EH (cell line): ENCODE results near the gene SAP30.

Experiments used
- DNase-seq: peaks from one replicate; pipeline ENCODE4 v3.0.0-alpha.2; 2015; ENCODE audit warnings: low read depth

Gene SAP30

DNA sequence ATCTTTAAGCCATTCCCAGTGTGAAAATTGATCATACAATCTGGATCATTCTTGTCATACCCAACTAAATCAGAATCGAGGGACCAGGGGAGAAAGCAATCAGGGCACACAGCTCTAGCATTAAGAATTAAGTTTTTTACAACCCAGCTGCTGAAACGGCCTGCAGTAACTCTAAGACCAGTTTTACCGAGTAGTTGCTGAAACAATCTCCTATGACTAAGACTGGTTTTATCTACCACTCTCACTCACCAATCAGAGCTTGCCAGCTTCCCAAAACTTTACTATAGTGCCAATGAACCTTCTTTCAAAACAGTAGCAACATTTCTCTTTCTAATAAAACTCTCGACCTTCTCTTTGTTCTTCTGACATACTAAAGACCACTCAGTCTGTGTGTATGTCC lies 2.8 kb upstream of the SAP30 start:
- DNase-seq, result peak; percentile 35

DNA sequence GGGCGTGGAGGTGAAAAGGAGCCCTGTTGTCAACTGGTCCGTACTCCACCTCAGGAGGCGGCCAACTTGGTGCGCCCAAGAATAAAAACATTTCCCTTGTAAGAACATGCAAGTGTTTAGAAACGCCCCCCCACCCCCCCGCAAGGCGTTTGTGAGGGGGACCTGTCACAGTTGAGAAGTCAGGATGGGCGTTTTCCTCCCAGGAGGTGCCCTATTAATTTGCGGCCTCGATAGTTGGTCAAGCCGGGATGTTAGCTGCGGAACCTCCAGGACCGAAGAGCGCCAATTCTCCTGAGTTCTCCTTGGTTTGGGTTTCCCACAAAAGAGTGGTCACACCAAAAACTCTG lies 651 bp upstream of the SAP30 start:
- no peak for DNase-seq

DNA sequence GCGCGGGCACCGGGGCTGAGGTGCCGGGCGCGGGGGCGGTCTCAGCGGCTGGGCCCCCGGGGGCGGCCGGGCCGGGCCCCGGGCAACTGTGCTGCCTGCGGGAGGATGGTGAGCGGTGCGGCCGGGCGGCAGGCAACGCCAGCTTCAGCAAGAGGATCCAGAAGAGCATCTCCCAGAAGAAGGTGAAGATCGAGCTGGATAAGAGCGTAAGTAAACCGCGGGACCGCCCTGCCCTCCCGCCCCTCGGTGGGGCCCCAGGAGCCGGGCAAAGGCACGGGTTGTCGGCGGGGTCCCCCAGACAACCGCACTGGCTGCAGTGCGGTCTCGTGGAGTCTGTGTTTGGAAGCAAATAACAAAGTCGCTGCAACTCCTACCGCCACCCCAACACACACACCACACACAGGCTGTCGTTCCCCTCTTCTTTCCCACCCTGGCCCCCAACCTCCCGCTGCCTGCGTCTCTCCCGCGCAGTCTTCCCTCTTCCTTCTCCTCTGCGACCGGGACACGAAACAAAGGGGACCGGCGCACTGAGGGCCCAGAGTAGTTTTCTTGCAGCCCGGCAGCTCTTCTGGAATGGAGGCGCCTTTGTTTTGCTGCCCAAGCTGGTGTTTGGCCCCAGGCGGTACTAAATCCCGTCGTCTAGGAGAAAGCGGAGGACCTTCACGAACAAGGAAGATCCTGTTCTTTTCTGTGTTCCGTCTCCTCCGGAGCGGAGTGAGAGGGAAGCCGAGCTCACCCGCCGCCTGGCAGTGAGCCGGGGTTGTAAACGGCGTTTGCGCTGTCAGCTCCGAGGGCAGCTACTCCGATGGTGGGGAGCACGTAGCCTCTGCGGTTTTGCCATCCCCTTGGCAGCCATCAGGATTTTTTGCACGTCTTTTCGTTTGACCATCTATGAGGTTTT lies 788 bp downstream of the SAP30 start:
- DNase-seq, result peak; percentile 81

DNA sequence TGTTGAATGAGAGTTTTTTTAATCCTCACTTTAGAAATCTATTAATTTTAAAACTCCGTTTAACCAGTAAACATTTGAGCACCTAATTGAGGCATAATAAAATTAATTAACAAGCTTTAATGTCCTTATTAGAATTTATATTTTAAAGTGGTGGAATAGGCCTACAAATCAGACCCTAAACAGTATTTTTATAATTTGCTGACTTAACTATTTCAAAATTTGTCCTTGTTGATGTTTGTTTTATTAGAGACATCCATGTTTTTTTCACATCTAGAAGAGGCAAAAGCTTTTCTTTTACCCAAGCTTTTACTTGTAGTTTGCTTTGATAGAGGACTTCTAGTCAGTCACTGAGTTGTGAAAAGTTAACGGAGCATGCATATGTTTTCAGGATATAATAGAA lies 3.8 kb downstream of the SAP30 start:
- DNase-seq, result no peak

DNA sequence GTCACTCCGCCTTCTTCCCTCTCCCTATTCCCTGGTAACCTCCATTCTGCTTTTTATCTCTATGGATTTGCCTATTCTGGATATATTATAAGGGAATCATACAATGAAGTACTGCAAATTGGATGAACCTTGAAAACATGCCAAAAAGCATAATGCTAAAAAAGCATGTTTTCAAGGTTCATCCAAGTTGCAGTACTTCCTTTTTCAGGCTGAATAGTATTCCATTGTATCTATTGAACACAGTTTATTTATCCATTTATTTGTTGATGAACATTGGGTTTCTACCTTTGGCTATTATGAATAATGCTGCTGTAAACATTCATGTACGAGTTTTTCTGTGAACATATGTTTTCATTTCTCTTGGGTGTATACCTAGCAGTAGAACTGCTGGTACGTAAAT lies 9.2 kb downstream of the SAP30 start:
- no peak for DNase-seq

DNA sequence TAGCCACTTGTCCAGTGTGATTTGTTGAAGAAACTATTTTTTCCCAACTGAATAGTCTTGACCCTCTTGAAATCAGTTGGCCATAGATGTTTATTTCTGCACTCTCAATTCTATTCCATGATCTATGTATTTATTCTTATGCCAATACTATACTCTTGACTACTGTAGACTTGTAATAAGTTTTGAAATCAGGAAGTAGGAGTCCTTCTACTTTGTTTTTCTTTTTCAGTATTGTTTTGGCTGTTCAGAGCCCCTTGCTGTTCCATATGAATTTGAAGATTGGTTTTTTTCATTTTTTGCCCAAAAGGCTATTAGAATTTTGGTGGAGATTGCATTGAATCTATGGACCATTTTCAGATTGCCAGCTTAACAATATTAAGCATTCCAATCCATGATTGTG lies 10.2 kb downstream of the SAP30 start:
- DNase-seq, result no peak

DNA sequence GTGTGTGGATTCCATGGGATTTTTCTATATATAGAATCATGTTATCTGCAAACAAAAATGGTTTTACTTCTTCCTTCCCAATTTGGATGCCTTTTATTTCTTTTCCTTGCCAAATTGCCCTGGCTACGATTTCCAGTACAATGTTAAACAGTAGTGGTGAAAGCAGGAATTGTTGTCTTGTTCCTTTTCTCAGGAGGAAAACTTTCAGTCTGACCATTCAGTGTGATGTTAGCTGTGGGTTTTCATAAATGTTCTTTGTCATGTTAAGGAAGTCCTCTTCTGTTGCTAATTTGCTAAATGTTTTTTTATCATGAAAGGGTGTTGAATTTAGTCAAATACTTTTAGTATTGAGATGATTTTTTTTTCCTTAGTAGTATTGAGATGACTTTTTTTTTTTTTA lies 10.9 kb downstream of the SAP30 start:
- no peak for DNase-seq

DNA sequence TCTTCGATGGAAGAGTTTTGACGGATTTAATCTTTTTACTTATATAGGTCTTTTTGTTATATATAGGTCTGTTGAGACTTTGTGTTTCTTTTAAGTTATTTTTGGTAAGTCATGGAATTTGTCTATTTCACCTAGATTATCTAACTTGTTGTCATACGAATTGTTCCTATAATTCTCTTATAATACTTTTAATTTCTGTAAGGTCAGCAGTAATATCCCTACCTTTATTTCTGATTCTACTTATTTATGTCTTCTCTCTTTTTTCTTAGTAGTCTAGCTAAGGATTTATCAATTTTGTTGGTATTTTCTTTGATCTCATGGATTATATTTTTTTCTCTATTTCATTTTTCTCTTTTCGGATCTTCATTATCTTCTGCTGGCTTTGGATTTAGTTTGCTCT lies 11.6 kb downstream of the SAP30 start:
- DNase-seq, result no peak

DNA sequence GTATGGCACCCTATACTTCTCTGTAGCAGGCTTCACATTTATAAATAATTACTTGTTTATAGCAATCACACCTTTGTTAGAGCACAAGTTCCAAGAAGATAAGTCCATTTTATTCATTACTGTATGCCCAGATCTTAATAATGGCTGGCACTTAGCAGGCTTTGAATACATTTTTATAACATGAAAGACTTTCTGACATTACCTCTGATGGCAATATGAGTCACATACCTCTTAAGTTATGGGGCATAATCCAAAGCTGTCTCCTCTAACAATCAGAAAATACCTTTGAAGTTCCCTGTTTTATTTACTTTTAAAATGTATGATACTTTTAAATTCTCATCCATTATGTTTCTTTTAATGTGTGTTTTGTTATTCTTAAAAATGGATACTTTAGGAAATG lies 16.0 kb downstream of the SAP30 start:
- DNase-seq, result no peak

DNA sequence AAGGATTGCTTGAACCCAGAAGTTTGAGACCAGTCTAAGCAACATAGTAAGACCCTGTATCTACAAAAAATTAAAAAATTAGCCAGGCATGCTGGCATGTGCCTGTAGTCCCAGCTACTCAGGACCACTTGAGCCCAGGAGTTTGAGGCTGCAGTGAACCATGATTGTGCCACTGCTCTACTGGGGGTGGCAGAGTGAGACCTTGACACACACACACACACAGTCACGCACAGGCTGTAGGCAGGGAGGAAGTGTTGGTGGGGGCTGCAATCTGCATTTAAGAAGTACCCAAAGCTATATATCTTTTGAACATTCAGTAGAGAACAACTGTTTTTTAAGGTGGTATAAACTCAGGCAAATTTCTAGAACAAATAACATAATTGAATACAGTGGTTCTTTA lies 20.9 kb downstream of the SAP30 start:
- no peak for DNase-seq

DNA sequence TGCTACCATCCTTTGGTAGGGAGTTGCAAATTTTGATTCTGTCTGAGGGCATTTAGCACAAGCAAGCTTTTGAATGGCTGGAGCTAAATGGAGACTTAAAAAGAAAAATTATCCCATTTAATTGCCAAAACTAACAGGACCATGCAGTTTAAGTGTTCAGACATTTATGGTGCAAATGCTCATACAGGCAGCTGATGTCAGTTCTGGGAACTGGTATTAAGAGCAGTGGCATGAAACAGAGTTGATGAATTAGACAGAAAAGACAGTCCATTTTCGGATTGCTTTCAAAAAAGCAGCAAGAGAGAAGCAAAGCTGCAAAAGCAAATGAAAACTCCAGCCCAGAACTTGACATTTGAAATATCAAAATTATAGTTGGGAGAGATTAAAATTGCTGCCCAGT lies 26.9 kb downstream of the SAP30 start:
- no peak for DNase-seq

DNA sequence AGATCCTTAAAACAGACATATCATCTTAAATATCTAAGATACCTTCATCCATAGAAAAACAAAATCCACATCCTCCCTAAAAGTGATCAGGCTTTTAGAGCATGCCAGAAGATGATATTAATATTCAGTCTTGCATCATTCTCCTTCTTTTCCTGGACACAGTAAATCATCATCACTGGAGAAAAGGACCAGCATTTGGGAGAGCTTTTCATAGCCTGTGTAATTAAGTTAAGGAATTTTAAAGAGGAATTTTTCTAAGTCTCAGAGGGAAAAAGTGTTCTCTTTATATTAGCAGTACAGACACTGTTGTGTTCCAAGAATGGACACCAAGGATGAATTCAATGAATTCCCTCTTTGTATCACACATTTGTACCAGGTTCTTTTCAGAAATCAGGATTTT lies 27.5 kb downstream of the SAP30 start:
- DNase-seq, result peak; percentile 45

DNA sequence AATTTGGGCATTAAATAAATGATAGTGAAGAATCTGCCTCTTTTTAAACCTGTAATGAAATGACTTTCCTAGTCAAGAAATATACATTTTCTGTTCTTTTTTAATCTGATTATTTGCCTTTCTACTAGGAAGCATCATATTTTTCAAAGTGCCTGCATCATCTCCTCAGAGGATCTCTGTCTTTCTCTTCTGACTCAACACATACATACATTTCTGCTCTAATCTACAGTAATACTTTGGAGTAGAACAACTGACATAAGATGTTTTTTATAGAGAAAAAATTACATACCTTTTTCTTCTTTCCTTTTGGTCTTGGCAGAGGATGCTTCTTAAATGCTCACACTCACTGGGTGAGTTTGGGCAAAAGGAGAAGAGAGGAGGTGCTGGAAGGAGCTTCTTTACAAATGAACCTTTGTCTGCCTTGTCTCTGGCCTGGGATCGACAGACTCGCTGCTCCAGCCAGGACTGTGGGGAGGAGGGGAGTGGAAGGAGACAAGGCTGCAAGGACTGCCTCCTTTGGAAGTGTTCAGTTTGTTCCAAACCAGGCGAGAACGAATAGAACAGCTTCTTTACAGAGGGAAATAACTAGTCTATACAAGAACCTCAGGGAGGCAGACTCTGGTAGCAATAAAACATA lies 28.1 kb downstream of the SAP30 start, which contains the start of gene SCRG1:
Gene SCRG1 (minus strand): TSS at position 338 of the 637 bp plus-strand sequence. CDS start 7,702 bp downstream, outside the sequence.
- DNase-seq, result no peak

DNA sequence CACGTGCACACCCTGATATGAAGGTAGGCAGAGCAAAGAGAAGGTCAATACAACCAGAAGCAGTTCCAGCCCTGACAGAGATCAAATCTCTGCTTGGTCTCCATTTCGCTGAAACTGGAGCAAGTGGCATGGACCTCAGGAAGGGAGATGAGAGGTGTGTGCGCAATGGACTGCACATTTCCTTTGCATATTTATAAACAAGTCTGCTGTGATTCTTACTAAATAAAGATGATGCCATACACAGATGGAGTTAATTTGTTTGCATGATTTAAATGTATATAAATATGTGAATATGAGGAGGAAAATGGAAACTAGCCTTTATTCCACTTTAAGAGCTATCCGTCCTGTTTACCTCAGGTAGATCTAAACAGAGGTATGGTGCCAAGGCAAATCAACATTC lies 30.3 kb downstream of the SAP30 start:
- DNase-seq, result no peak

DNA sequence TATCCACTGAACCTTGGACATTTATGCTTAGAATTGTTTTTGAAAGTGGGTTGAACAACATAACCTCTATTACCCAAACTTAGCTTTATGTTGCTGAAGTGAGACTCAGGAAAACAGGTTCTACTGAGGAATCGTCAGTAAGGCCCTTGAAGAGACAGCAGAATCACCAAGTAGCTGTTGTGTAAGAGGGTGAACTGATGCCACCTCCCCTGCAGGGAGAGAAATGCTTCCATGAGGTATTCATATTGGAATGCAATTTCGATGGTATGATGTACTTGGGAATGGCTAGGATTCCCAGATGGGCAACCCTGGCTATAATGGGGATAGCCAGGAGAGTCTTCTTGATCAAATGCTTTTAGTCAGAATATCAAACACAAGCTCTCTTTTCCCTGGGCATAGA lies 32.3 kb downstream of the SAP30 start:
- peak; percentile 68 for DNase-seq

DNA sequence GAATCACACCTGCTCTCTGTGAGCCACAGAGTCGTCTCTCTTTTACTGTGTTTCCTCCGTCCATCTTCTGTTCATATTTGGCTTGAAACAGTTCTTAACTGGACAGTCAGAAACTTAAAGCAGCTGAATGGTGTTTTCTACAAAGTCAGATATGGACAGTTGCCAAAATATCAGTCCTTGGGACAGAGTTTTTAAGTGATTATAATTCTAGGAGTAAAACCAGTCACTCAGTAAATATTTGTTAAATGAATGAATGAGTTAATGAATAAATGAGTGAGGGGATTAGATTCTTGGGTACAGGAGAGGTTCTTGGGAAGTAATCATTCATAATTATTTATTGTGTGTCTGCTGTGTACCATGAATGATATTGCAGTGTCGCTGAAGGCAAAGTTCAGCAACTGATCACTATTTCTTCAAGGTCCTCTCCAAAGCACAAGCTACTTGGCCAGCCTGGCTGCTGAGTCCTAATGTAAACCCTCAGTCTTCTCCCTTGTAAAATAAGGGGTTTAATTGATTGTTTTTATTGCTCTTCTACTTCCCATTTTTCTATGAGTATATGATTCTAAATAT lies 33.6 kb downstream of the SAP30 start:
- no peak for DNase-seq

DNA sequence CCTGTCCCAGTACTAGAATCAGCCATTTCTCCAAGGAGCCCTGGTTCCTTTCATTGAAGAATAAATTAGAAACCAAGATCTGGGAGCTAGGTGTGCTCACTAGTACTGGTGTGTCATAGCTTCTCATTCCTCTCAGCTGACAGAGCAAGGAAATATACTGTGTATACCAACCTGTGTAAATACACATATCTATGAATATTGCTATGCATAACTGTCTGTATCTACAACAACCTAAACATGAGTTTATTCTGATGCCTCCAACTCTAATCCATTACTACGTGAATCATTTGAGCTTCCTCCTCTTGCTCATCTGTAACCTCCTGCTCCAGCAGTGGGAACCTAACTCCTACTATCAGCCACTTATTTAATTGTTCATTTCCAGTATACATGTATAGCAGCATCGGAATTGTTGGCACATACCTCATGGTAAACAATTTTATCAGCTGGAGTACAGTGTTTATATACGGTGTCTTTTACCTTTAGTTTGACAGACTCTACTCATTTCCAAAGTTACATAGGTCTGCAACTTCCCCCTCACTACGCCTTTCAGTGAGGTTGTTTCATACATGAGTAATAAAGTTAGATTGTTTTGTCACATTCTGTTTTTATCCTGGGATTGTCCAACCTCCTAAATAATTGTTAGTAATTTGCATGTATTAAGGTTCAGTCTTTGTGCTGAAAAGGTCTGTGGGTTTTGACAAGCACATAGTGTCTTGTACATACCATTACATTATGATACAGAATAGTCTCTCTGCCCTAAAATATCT lies 35.3 kb downstream of the SAP30 start:
- DNase-seq, result no peak

DNA sequence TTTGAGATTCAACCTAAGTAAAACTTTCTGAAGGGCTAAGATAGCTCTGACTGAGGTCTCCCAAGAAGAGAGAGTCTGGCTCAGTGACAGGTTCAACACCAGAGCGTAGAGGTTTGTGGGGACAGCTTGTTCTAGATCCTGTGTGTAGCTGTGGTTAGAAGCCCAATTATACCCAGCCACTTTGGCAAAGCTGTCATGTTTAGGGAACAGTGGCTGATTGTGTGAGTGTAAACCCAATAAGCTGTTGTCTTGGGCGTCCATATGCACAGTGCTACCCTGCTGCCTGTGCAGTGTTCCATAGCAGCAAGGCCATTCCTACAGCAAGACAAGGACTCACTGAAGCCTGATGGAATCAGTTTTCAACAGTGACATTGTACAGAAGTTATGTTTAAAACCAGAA lies 39.3 kb downstream of the SAP30 start:
- DNase-seq, result no peak

DNA sequence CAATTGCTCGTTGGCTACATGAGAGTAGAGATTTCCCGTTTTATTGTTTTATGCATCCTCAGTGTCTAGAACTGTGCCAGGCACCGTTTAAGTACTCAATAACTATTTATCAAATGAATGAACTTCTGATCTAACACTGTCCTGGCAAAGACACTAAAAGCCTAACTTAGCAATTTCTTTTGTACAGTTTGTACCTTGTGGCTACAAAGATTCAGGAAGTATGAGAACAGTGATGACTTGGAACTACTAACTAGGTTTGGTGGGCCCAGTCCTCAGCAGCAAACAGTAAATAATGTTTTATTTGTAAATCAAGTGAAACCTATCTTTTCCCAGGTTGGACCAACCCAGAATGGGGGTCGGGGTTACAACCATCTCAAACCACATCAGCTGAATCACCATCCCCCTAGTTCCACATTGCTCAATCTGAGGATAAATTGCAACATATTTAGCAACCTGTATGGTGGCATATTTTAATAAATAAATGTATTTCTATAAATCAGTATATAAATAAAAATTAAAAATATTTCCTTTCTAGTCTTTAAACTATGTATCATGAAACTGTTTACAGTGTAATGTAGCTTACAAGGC lies 40.4 kb downstream of the SAP30 start:
- no peak for DNase-seq

DNA sequence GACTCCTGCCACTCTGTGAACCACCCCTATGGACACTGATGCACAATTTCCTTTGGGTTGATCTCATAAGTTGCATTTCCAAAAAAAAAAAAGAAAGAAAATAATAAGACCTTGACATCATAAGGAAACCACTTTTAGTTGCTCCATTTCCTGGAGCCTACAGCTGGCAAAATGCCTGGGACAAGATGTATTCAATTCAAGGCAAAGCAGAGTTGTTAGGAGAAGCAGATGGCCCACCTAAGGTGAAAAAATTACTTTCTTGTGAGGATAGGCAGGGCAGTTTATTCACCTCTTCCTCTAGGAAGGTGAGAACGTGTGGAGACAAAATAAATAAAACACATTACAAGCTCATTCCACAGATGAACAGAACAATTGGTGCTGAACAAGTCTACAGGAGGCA lies 42.3 kb downstream of the SAP30 start:
- DNase-seq, result peak; percentile 50

DNA sequence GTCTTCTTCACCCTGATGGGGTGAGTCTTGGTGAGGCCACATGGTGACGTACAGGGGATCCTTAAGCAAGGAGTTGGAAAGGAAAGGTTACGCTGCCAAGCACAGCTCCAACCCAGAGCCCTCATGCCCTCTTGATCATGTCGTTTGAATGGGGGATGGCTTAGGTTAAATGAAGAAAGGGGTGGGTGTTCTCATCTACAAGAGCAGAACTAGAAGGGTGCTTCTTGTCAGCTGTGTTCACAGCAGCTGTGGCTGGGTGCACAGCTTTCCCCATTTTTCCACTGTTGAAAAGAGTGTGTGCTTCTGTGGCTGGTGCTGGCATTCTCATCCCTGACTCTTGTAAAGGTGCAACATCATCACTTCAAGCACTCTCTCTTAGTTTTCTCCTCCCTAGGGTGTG lies 43.7 kb downstream of the SAP30 start:
- no peak for DNase-seq

DNA sequence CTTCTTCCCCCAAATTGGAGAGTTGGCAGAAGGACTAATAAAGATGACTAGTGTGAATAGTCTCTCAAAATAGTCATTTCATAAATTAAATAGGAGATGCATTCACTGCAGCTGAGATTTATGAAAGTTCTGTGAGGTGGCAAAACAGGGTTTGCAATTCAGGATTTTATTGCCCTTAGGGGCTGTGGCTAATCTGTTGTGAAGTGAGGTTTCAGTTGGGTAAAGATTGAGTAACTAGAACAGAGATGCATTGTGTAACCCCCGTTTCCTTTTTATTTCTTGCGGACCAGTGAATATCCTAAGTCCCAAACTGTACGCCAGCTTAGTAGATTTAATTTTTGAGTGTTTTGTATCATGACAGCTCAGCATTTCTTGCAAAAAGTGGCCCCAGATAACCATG lies 44.3 kb downstream of the SAP30 start:
- DNase-seq, result no peak
